PC-9 (cell line): Measurements from ENCODE around the gene ENPP6. TPM values are rescaled to one million over a fixed set of nuclear protein-coding genes. Genes with fewer than 3 reads are reported as not detected.

Source experiments
- BruUV-seq: library from RNA; stranded (reverse); fragments of 400-500 nt; replicated peaks from 2 replicates; lab custom pipeline; 2021; lab: Mats Ljungman, UMichigan
- CTCF ChIA-PET: fragments of 300-600 bp; sonication (Branson Sonifier 250); formaldehyde crosslinking; loops from one replicate; lab custom pipeline; 2022; ENCODE audit warnings: antibody characterized with exemption; lab: Charles Lee
- POLR2A ChIA-PET: fragments of 300-600 bp; sonication (Branson Sonifier 250); formaldehyde crosslinking; loops from one replicate; lab custom pipeline; 2022; ENCODE audit warnings: antibody characterized with exemption; ENCODE audit not compliant: unreplicated experiment; lab: Charles Lee
- DNase-seq, 2 experiments: peaks; one replicate each; pipeline versions ENCODE4 v3.0.0 to v3.0.0-alpha.2; 2015 to 2022; ENCODE audit warnings: mixed read lengths in 1 of 2
- H2AFZ ChIP-seq: fragments of 200-600 bp; sonication (generic); 2 replicates; pipeline ENCODE4 v1.8.1; 2017; ENCODE audit warnings: antibody characterized with exemption
- H3F3A ChIP-seq: fragments of 200-600 bp; sonication (generic); 2 replicates; pipeline ENCODE4 v1.8.1; 2017; ENCODE audit warnings: antibody characterized with exemption, mild to moderate bottlenecking, low read depth; ENCODE audit not compliant: insufficient read depth
- H3K27ac ChIP-seq: fragments of 200-600 bp; sonication (generic); 2 replicates; pipeline ENCODE4 v1.6.1; 2016; ENCODE audit warnings: mixed run types
- H3K27me3 ChIP-seq: fragments of 200-600 bp; sonication (generic); 2 replicates; pipeline ENCODE4 v1.6.1; 2016; ENCODE audit warnings: low read depth, mixed run types; ENCODE audit not compliant: insufficient read depth
- H3K36me3 ChIP-seq: fragments of 200-600 bp; sonication (generic); 2 replicates; pipeline ENCODE4 v1.6.1; 2016; ENCODE audit warnings: low read depth, mixed run types
- H3K4me1 ChIP-seq: fragments of 200-600 bp; sonication (generic); replicated peaks from 2 replicates; pipeline ENCODE4 v1.6.1; 2016; ENCODE audit warnings: mixed run types; ENCODE audit not compliant: insufficient read depth
- H3K4me2 ChIP-seq: fragments of 200-600 bp; sonication (generic); 2 replicates; pipeline ENCODE4 v1.6.1; 2017; ENCODE audit warnings: mixed run types
- H3K4me3 ChIP-seq: fragments of 200-600 bp; sonication (generic); 2 replicates; pipeline ENCODE4 v1.6.1; 2016; ENCODE audit warnings: mixed run types
- H3K79me2 ChIP-seq: fragments of 200-600 bp; sonication (generic); 2 replicates; pipeline ENCODE4 v1.6.1; 2017; ENCODE audit warnings: low read depth, mixed run types
- H3K9me2 ChIP-seq: fragments of 200-600 bp; sonication (generic); 2 replicates; pipeline ENCODE4 v1.8.1; 2017; ENCODE audit warnings: mild to moderate bottlenecking; ENCODE audit not compliant: insufficient read depth
- H3K9me3 ChIP-seq: fragments of 200-600 bp; sonication (generic); 2 replicates; pipeline ENCODE4 v1.8.1; 2016; ENCODE audit warnings: low read depth; ENCODE audit not compliant: insufficient read depth
- H4K20me1 ChIP-seq: fragments of 200-600 bp; sonication (generic); 2 replicates; pipeline ENCODE4 v1.8.1; 2017; ENCODE audit not compliant: insufficient read depth
- EZH2 ChIP-seq: fragments of 200-600 bp; sonication (generic); IDR thresholded peaks from 2 replicates; pipeline ENCODE4 v1.8.0; 2017; ENCODE audit warnings: antibody characterized with exemption, low read depth
- intact Hi-C: fragments of 100-400 bp; cut with micrococcal nuclease; formaldehyde crosslinking; loops from one replicate; pipeline ENCODE4 v1.10.0; 2022; ENCODE audit not compliant: unreplicated experiment
- total RNA-seq: library from RNA; stranded (reverse); gene quantifications from 2 replicates; pipeline ENCODE4 v1.2.3, GENCODE V29; 2021
- TF ChIP-seq, protein P1 (sequence below): fragments of 200-600 bp; sonication (generic); conservative IDR thresholded peaks from 2 replicates; pipeline ENCODE4 v1.6.1; 2017; ENCODE audit warnings: mixed run types, antibody characterized with exemption, mild to moderate bottlenecking, moderate library complexity

The ENPP6 gene
- total RNA-seq, 1 experiment from 2014 or later: not detected

DNA sequence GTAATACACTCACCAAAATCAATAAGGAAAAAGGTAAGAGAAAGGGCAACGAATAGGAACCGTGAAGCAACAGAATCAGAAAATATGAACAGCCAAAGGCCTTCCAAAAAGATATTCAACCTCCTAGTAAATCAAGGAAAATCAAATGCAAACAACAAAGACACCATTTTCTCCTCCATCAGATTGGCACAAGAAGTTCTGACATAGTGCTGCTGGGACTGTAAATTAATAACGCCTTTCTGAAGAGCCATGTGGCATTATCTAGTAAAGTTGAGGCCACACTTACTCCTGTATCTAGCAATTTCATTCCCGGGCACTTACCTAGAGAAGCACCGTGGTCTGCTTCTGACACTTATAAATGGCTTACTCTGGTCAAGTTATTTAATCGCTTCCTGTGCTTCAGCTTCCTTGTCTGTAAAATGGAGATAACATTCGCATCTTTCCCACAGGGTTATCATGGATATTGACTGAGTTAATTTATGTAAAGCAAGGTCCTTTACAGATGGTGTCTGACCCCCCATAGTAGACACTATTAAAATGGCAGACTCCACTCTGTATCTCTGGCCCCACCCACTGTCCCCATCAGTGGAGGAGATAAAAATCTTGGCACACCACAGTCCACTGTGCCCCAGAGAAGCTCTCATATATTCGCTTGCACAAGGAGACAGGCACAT is 20.5 kb upstream of the ENPP6 start:
- TF ChIP-seq, protein P1, sequence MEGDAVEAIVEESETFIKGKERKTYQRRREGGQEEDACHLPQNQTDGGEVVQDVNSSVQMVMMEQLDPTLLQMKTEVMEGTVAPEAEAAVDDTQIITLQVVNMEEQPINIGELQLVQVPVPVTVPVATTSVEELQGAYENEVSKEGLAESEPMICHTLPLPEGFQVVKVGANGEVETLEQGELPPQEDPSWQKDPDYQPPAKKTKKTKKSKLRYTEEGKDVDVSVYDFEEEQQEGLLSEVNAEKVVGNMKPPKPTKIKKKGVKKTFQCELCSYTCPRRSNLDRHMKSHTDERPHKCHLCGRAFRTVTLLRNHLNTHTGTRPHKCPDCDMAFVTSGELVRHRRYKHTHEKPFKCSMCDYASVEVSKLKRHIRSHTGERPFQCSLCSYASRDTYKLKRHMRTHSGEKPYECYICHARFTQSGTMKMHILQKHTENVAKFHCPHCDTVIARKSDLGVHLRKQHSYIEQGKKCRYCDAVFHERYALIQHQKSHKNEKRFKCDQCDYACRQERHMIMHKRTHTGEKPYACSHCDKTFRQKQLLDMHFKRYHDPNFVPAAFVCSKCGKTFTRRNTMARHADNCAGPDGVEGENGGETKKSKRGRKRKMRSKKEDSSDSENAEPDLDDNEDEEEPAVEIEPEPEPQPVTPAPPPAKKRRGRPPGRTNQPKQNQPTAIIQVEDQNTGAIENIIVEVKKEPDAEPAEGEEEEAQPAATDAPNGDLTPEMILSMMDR: no peak
- TF ChIP-seq EZH2: no peak
- Histone ChIP-seq H3K79me2 (no peaks in the 10 kb centered on the region), H3K4me3 (no peak overlapping the region), H3K27ac (no peak overlapping the region), H3K9me3 (no peaks in the 10 kb centered on the region), H3K27me3 (no peaks in the 10 kb centered on the region; the same call in 1 of the 2 replicates), H3F3A (no peaks in the 10 kb centered on the region), H3K4me1 (no peaks in the 10 kb centered on the region), H4K20me1 (no peaks in the 10 kb centered on the region), H3K36me3 (no peaks in the 10 kb centered on the region), H2AFZ (no peak overlapping the region), H3K4me2 (no peak overlapping the region), H3K9me2 (no peaks in the 10 kb centered on the region)
- DNase-seq: no peak
- BruUV-seq: no TSS peak
- ChIA-PET CTCF (no interaction called here), POLR2A (no interaction called here)
- intact Hi-C loops: no loop called here

DNA sequence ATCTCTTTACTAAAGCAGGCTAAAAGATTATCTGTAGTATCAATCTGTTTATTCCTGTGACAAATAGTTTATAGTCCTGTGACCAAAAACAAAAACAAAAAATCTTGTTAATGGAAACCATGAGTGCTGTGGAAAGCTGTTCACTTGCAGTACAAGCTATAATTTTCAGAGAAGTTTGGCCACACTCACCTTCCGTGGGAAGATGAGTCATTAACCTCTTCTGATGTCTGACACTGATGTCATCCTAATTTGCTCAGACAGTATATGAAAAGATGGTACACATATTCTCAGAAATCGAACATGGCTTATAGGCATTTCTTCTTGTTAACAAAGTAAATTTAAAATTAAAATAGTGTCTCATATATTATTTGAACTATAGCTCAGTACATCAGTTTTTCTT is 19.9 kb upstream of the ENPP6 start:
- H3K4me3 ChIP-seq: no peak overlapping the region

DNA sequence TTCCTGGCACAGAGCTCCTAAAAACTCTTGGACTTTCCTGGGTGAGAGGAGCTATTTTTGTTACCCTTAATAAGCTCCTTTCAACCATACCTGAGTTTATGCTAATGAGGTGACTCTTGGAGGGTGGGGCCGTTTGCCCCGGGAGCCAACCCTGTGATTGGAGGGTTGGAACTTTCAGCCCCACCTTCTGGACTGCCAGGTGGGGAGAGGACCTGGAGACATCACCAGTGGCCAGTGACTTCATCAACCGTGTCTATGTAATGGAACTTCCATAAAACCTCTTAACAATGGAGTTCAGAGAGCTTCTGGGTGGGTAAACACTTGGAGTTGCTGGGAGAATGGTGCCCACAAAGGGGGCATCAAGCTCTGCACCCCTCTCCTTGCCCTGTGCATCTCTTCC is 17.9 kb upstream of the ENPP6 start:
- no TSS peak for BruUV-seq
- ChIA-PET CTCF (no interaction called here), POLR2A (no interaction called here)
- no peak overlapping the region for H3K27ac ChIP-seq
- TF ChIP-seq, protein P1: no peak
- TF ChIP-seq EZH2: no peak
- no peaks in the 10 kb centered on the region for H3K9me3 ChIP-seq
- H3K9me2 ChIP-seq: no peaks in the 10 kb centered on the region
- intact Hi-C loops: no loop called here
- H3K4me1 ChIP-seq: no peaks in the 10 kb centered on the region
- H3K4me2 ChIP-seq: no peak overlapping the region
- H4K20me1 ChIP-seq: no peaks in the 10 kb centered on the region
- H3K36me3 ChIP-seq: no peaks in the 10 kb centered on the region
- no peaks in the 10 kb centered on the region for H3F3A ChIP-seq
- no peaks in the 10 kb centered on the region for H3K79me2 ChIP-seq
- H2AFZ ChIP-seq: no peak overlapping the region
- no peak overlapping the region for H3K4me3 ChIP-seq
- H3K27me3 ChIP-seq: no peaks in the 10 kb centered on the region; the same call in 1 of the 2 replicates
- DNase-seq: no peak

More for the DNA sequence above, 19.9 kb upstream of the ENPP6 start:
- Histone ChIP-seq H3K4me2 (no peak overlapping the region), H3K79me2 (no peaks in the 10 kb centered on the region), H3K9me3 (no peaks in the 10 kb centered on the region), H4K20me1 (no peaks in the 10 kb centered on the region), H3K27ac (no peak overlapping the region), H3K27me3 (no peaks in the 10 kb centered on the region; the same call in 1 of the 2 replicates), H3K4me1 (no peaks in the 10 kb centered on the region), H3F3A (no peaks in the 10 kb centered on the region), H3K36me3 (no peaks in the 10 kb centered on the region), H2AFZ (no peak overlapping the region), H3K9me2 (no peaks in the 10 kb centered on the region)
- intact Hi-C loops: no loop called here
- no peak for DNase-seq
- no TSS peak for BruUV-seq
- TF ChIP-seq, protein P1: no peak
- no peak for TF ChIP-seq EZH2
- POLR2A ChIA-PET: interaction anchor here (0.5 kb wide), 1 partner anchor 412 kb away, joined by 7 read pairs; the partner anchor contains the start of genes CASP3 and PRIMPOL
- CTCF ChIA-PET: interaction anchor here (0.6 kb wide), 1 partner anchor 80 kb away, joined by 14 read pairs; no protein-coding TSS in a partner anchor
